ENCODE measurements around the gene PRUNE2. TPM values are rescaled to one million over a fixed set of nuclear protein-coding genes. Genes with fewer than 3 reads are reported as not detected.
"Not testable (repeated sequence)": the region's sequence is repeated elsewhere in the genome, so short reads cannot be mapped to it uniquely, and the experiment has no call there.

The PRUNE2 gene
- total RNA-seq, 1 donor from 2014 or later, result 4.9 TPM

GRCh38 chr9:76793784-76794431 lies 112.0 kb downstream of the PRUNE2 start:
- no peak for ATAC-seq

GRCh38 chr9:76789840-76790239 lies 116.1 kb downstream of the PRUNE2 start:
- ATAC-seq, result no peak

- no peak for ATAC-seq
These were observed 118.2 kb downstream of the PRUNE2 start for GRCh38 chr9:76787677-76788076.

- no peak for ATAC-seq
These were observed 120.4 kb downstream of the PRUNE2 start for GRCh38 chr9:76785501-76785900.

- ATAC-seq, result no peak
These were observed 121.0 kb downstream of the PRUNE2 start for GRCh38 chr9:76784881-76785280.

- ATAC-seq, result no peak
These were observed 133.0 kb downstream of the PRUNE2 start for GRCh38 chr9:76772686-76773445.

GRCh38 chr9:76766126-76766525 lies 139.8 kb downstream of the PRUNE2 start:
- no peak for ATAC-seq

GRCh38 chr9:76764138-76764537 lies 141.8 kb downstream of the PRUNE2 start, which contains the start of gene PCA3:
Gene PCA3, plus strand, starts transcription at chr9:76764438.
- no peak for ATAC-seq

- ATAC-seq, result no peak
These were observed 144.5 kb downstream of the PRUNE2 start for GRCh38 chr9:76761448-76761847.

- ATAC-seq, result no peak
These were observed 146.2 kb downstream of the PRUNE2 start for GRCh38 chr9:76759732-76760131.

GRCh38 chr9:76758476-76758875 lies 147.4 kb downstream of the PRUNE2 start:
- no peak for ATAC-seq

GRCh38 chr9:76756941-76757673 lies 148.8 kb downstream of the PRUNE2 start:
- no peak for ATAC-seq

GRCh38 chr9:76756268-76756640 lies 149.7 kb downstream of the PRUNE2 start:
- no peak for ATAC-seq

- no peak for ATAC-seq
These were observed 154.9 kb downstream of the PRUNE2 start for GRCh38 chr9:76751001-76751400.

GRCh38 chr9:76744336-76744735 lies 161.6 kb downstream of the PRUNE2 start:
- peak; percentile 23 for ATAC-seq

- ATAC-seq, result no peak
These were observed 162.0 kb downstream of the PRUNE2 start for GRCh38 chr9:76743931-76744330.

- ATAC-seq, result not testable (repeated sequence)
These were observed 163.0 kb downstream of the PRUNE2 start for GRCh38 chr9:76742890-76743289.

GRCh38 chr9:76741524-76741923 lies 164.4 kb downstream of the PRUNE2 start:
- no peak for ATAC-seq

- no peak for ATAC-seq
These were observed 167.5 kb downstream of the PRUNE2 start for GRCh38 chr9:76738402-76738801.

GRCh38 chr9:76737154-76737902 lies 168.6 kb downstream of the PRUNE2 start:
- no peak for ATAC-seq

GRCh38 chr9:76734716-76735115 lies 171.2 kb downstream of the PRUNE2 start:
- ATAC-seq, result no peak

GRCh38 chr9:76733096-76733495 lies 172.8 kb downstream of the PRUNE2 start:
- no peak for ATAC-seq

All from esophagus mucosa (tissue), 1 donor.